Putamen (tissue), 1 donor: ENCODE data around the gene CSMD2.

Experiments used
- DNase-seq: peaks from one replicate; pipeline ENCODE4 v3.0.0-alpha.2; 2016; ENCODE audit warnings: low spot score

Gene CSMD2

GRCh38 chr1:33852711-33853110 lies 312.3 kb downstream of the CSMD2 start:
- DNase-seq: no peak

- no peak for DNase-seq
Measured at GRCh38 chr1:33850481-33850880, 314.5 kb downstream of the CSMD2 start.

- DNase-seq: no peak
Measured at GRCh38 chr1:33849211-33849610, 315.8 kb downstream of the CSMD2 start.

GRCh38 chr1:33848205-33848937 lies 316.7 kb downstream of the CSMD2 start:
- no peak for DNase-seq

- DNase-seq: no peak
Measured at GRCh38 chr1:33846861-33847260, 318.2 kb downstream of the CSMD2 start.

- DNase-seq: no peak
Measured at GRCh38 chr1:33844166-33844565, 320.9 kb downstream of the CSMD2 start.

- DNase-seq: no peak
Measured at GRCh38 chr1:33842348-33842747, 322.7 kb downstream of the CSMD2 start.

- no peak for DNase-seq
Measured at GRCh38 chr1:33841494-33841893, 323.5 kb downstream of the CSMD2 start.

GRCh38 chr1:33837635-33838034 lies 327.4 kb downstream of the CSMD2 start:
- no peak for DNase-seq

GRCh38 chr1:33836911-33837310 lies 328.1 kb downstream of the CSMD2 start:
- peak; percentile 49 for DNase-seq

GRCh38 chr1:33828654-33829053 lies 336.4 kb downstream of the CSMD2 start:
- DNase-seq: no peak

- no peak for DNase-seq
Measured at GRCh38 chr1:33828059-33828458, 337.0 kb downstream of the CSMD2 start.

- no peak for DNase-seq
Measured at GRCh38 chr1:33826711-33827110, 338.3 kb downstream of the CSMD2 start.

- DNase-seq: no peak
Measured at GRCh38 chr1:33826311-33826710, 338.7 kb downstream of the CSMD2 start.

- no peak for DNase-seq
Measured at GRCh38 chr1:33825506-33825905, 339.5 kb downstream of the CSMD2 start.

GRCh38 chr1:33824971-33825370 lies 340.1 kb downstream of the CSMD2 start:
- DNase-seq: no peak

- DNase-seq: no peak
Measured at GRCh38 chr1:33824321-33824720, 340.7 kb downstream of the CSMD2 start.

GRCh38 chr1:33823830-33824229 lies 341.2 kb downstream of the CSMD2 start:
- no peak for DNase-seq

GRCh38 chr1:33823401-33823800 lies 341.6 kb downstream of the CSMD2 start:
- no peak for DNase-seq

GRCh38 chr1:33822396-33822795 lies 342.6 kb downstream of the CSMD2 start:
- no peak for DNase-seq

- no peak for DNase-seq
Measured at GRCh38 chr1:33821291-33821690, 343.7 kb downstream of the CSMD2 start.

GRCh38 chr1:33820804-33821203 lies 344.2 kb downstream of the CSMD2 start:
- DNase-seq: no peak

GRCh38 chr1:33819913-33820311 lies 345.1 kb downstream of the CSMD2 start:
- DNase-seq: no peak

GRCh38 chr1:33819290-33819912 lies 345.6 kb downstream of the CSMD2 start:
- DNase-seq: no peak
